Measurements from ENCODE around the gene ANKRD35.

The ANKRD35 gene

DNA sequence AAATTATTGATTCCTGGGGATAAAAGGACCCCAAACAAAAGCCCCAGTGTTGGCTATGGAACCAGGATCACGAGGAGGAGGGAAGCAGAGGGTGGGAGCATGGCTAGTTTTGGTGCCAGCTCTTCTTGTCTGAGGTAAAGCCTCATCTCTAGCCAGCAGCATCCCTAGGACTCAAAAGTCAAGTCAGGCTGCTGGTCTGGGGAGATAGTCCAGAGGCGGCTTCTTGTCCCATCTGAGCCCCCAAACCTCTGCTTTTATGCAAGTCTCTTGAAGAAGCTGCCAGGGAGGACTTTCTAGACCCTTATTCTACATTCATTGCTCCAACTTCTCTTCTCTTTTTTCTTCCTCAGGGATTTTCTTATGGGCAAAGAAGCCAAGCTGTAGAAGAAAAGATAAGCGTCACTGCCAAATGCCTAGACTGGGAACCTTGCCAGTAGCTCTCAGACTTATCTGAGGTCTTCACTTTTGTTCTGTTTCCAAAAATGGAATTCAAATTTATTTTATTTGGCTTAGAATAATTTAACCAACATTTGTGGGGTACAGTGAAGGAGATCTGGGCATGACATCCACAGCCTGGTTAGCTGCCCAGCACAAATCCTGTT is 6.9 kb upstream of the ANKRD35 start:
- DNase-seq: no peak

DNA sequence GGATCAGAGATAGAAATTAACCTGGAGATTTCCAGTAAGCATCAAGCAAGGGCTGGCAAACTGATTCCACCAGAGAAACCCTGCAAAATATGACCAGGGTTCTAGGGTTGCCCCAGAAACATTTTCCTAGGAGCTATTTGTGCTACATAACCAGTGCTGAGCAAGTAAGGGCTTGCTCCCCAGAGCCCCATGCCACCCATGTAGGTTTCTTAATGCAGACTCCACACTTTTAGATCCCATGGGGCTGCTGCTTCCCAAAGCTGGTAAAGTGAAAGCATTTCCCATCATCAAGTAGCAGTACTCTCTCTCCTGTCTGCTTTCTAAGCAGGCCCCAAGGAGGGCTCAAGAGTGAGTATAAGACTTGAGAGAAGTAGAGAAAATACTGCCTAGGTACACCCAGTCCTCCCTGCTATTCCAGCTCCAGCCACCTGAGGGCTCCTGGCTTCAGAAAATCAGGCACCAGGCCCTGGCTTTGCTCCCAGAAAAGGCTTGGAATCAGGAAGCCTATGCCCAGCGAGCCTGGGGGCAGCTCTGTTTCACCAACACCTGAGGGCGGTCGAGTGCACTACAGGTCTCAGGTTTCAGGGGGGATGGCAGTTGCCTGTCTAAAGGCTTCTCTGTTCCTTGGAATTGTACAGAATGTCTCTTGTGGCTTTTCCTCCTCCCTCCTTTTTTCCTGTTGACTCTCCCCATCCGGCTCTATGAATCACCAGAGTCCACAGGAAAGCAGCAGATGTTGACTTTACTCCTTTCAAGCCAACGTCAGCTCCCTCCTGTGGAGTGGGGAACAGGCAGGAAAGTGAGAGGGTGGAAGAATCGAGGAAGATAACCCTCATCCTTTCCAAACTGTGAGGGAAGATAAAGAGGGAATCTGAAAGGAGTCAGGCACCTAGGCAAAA is 6.2 kb upstream of the ANKRD35 start:
- DNase-seq: no peak

DNA sequence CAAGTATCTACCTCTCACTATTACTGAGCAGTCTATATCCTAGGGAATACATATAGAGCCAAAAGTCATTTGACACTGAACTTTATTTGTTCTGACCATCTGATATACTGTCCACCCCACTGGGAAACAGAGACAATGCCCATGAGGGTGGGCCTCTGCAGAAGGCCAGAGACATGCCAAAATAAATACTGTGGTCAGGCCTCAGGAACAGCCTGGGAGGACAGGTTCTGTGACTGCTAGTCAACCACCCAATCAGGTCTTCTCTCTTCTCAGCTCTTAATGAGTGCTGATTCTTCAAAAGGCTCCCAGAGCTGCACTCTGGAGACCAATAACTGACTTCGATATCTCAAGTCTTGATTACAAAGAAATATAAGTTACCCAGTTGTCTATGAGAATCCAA is 5.5 kb upstream of the ANKRD35 start:
- DNase-seq: no peak

DNA sequence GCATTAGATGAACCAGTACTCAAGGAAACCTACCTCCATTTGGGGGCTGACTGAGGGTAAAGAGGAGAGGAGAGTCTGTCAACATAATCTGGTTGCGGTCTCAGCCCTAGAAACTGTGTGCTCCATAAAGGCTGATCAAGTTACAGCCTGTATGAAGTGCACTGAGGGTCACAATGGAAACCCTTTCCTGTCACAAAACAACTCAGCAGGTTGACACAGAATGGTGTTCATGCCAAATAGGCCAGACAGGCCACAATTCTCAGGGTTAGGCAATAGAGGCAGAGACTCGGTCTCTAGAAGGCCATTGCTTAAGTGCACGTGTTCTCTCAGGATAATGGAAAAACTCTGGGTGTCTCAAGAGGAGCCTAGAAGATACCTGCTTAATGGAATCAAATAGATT is 4.1 kb upstream of the ANKRD35 start:
- DNase-seq: no peak

DNA sequence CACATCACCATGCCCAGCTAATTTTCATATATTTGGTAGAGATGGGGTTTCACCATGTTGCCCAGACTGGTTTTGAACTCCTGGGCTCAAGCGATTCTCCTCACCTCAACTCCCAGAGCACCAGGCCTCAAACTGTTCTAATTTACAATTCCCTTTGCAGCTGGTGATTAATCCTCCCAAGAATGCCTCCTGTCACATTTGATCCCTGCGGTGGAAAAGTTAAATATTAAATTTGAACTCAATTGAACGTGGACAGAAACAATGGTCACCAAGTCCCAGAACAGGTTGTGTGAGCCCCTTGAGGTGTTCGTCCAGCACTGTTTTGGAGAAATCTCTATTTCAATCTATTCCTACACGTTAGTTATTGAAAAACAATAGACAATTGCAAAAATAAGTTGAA is 2.0 kb upstream of the ANKRD35 start:
- DNase-seq: no peak

DNA sequence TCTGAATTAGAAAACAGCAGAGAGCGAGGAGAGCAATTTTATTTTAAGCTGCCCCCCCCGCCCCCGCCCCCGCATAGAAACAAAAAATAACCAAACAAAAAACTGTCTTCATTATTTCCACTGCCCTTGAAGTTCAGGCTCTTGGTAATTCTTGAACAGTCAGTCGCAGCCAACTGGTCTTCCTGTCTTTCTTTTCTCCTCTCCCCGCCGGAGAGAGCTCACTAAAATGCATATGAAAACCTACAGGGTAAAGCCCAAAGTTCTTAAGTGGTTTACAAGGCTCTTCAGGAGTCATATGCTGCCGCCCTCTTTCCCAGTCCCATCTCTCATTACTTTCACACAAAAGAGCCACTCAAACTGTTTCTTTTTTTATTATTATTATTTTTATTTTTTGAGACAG is 1.1 kb upstream of the ANKRD35 start:
- no peak for DNase-seq

DNA sequence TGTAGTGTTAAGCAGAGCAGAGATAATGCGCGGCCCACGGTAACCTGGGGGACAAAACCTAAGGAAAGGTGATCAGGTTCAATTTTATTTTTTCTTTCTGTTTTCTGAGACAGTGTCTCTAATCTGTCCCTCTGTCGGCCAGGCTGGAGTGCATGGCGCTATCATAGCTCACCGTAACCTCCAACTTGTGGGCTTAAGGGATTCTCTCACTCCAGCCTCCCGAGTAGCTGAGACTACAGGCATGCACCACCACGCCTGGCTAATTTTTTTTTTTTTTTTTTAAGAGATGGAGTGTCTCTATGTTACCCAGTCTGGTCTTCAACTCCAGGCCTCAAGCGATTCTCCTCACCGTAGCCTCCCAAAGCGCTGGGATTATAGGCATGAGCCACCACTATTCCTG is 724 bp upstream of the ANKRD35 start:
- no peak for DNase-seq

DNA sequence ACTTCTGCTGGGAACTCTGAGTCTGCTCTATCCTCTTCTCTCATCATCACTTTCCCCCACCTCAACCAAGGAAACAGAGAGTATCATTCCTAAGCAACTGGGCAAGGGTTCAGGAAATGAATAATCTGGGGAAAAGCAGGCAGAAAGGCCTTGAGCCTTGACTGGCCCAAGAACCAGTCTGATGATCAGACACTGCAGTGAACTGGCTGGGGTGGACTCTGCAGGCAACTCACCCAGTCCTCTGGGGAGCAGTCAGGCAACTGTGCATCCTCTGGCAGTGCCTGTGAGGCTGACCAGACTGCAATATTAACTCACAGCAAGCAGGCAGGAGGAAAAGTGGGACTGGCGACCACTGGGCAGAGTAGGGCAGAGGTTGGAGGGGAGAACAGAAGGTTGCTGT is 991 bp downstream of the ANKRD35 start:
- DNase-seq: no peak

DNA sequence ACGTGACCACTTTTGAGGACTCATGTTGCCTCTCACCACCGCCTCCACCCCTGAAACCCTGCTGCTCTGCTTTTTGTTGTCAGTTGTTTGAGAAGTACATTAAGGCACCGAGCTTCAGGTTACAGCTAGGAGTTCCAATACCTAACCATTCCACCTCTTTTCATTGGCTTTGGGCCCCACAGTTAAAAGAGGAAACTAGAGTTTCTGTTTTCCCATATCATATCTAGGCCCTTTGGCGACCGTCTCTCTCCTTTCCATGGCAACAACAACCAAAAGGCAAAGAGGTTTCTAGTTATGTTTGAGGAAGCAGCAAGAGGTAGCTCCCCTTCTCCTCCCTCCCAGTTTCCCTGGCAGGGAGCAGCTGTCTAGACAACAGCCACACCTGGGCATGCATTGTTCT is 5.9 kb downstream of the ANKRD35 start:
- DNase-seq: no peak

DNA sequence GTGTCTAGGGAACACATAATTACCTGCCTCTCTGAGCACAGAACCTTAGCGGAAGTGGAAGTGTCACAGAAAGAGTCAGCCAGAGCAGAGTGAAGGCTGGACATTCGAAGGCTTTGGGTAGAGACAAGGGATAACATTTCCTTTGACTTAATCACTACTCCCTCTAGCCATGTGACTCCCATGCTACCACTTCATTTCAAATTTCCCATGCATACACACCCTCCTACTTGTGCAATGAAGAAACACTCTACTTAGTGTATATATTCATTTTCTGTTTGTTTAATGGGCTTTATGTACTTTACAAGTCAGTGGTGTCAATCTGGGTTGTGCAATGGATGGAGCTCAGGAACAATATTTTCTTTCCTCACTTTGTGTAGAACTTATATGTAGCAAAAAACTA is 6.9 kb downstream of the ANKRD35 start:
- DNase-seq: no peak

DNA sequence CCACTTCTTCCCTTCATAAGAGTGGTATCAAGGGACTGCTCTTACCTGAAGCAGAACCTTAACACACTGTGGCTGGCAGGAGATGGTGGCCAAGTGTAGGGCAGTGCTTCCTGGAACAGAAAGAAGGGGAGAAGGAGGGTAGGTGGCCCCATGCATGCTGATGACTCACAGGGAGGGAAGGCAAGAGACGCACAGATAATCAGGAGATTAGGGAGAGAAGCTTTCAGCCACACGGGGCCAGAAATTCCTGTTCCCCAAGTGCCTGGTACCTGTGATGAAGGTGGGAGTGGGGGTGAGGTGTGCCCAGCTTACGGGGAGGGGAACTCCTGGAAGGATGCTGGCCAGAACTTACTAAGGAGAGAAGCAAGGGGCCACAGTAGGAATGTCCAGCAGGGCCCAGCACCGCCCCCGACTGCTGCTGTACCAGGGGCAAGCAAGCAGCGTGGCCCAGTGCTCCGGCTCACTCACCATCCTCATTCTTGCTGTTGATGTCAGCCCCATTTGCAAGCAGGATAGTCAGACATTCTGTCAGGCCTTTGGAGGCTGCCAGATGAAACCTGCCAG is 7.7 kb downstream of the ANKRD35 start:
- no peak for DNase-seq

DNA sequence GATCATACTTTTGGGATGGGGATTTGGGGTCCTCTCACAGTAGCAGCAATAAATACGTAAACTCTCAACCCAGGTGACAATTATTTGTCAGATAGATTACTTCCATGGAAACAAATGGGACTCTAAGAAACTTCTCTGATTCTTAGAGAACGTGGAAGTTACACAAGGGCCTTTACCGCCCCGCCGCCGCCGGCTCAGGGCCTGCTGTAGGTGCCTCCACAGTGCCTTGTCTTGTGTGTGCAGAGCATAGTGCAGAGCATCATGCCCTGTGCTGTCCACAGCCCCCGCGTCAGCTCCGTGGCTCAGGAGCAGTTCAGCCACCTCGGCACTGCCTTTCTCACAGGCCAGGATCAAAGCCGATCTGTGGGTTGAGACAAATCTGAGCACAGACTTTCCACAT is 11.0 kb downstream of the ANKRD35 start:
- no peak for DNase-seq

DNA sequence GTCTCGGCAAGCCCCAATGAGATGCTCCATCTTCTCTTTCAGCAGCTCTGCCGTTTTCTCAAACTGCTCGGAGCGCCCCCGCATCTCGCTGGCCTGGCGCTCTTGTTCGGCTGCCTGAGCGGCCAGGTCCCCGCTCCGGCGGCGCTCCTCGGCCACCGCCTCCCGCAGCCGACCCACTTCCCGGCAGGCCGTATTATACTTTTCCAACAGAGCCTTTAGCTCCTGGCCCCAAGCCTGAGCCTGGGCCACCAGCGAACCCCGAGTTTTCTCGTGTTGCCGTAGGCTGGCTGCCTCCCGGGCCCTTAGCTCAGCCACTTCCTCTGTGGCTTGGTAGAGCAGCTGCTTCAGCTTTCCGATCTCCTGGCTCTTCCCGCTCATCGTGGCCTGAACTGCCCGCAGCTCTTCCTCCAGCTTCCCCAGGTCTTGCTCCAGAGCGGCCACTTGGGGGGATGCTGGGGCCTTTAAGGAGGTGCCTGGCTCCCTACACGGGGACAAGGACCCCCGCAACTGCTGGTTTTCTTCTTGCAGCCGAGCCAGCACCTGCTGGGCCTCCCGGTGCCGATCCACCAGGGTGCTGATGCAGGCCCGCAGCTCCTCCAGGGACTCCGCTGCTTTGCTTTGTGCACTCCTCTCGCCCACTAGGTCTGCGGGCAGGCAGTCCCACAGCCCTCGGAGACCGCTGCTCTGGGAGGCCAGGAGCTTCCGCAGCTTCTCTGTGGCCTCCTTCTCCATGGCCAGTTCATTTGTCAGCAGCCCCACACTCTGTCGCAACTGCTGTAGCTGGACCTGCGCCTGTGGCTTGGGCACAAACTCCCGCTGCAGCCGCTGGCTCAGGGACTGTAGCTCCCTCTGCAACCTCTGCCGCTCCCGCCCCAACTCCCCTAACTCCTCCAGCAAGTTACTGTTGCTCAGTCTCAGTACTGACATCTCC is 13.4 kb downstream of the ANKRD35 start:
- no peak for DNase-seq

DNA sequence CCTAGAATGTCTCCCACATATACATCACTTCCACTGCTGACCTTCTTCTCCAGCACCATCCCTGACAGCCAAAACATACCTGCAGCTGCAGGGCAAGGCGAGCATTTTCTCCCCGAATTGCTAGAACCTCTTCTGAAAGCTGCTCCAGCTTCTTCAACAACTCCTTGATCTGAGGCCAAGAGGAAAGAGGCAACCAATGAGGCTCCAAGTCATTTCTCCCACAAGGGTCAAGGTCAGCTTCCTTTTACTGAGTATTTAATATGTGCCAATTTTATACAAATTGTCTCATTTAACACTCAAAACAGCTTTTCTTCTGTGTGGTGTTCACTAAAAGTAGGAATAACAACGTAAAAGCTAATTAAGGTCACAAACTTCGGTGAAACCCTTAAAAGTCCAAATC is 17.4 kb downstream of the ANKRD35 start:
- DNase-seq: no peak

DNA sequence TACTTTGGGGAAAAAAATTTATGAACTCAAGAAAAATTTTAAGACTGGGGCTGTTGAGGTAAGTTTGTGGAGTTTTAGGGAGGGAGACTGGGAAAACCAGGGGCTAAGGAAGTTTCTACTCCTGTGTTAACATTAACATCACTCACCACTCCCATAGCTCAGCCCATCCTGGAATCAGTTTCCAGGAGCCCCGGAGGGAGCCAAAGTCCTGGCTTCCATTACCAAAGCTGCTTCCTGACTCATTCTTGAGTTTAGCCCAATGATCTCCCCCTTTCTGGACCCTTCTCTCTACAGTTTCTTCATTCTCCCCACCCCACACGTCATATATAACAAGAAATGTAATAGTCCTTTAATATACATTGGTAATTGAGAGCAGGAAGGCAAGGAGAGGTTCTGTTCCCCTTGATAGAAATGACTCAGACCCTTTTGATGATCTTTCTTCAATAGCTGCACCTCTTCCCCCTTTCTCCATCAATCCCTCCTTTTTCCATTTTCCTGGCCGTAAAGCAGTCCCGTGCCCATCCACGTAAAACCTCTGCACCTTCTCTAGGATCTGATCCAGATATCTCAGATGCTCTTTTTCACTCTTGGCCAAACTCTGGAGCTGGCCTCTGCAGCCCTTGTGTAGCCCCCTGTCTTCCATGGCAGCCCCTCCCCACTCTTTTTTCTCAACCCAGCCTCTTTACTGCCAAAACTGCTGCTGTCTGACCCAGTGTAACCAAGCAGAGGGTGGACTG is 22.2 kb downstream of the ANKRD35 start:
- DNase-seq: no peak

DNA sequence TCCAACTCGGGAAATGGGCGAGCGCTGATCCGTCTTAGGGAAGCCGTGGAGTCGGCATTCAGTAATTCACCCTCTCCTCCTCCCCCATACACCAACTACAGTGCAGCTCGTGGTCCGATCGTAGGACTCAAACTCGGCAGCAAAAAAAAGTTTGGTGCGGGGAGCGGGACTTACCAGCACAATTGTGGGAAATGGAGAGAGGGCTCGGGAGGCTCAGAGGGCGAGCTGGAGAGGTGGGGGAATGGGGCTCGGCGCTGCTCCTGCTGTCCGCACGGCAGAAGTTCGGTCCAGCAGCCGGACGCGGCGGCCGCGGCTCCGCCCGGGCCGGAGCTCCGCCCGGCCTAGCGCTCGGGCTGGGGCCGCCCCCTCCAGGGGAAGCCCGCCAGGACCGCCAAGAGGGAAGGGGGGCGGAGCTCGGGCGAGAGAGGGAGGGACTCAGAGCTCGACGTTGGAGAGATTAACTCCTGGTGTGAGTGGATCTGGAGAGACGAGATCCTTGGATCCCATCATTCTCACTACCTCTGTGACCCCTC is 26.1 kb downstream of the ANKRD35 start:
- DNase-seq: peak; percentile 58

DNA sequence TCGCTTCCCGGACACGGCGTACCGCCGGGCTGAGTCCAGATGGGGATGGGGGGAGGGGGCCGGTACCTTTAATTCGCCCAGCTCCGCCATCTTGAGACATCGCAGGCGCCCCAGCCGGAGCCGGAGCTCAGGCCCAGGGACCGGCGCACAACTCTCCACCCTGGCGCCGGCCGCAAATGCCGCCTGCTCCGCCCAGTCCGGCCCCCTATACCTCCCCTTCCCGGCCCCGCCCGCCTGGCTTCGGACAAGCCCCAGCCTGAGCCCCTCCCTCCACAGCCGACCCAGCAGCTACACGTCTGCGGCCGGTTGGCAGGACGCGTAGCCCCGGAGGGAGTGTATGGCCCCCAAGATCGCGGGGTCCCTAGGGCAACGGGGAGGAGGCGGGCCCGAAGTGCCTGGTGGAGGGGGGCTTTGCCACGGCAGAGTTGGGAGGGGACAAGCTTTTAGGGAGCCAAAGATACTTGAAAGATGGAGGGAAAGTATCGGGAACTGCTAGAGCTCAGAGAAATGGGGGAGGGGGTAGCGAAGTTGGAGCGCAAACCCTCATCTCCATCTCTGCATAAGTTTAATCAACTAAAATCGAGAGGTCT is 26.7 kb downstream of the ANKRD35 start, which contains the start of gene PIAS3:
TSS of gene PIAS3 (minus strand) at position 181 of the 590 bp plus-strand sequence. CDS start at position 90, 91 bp downstream.
- DNase-seq: no peak

DNA sequence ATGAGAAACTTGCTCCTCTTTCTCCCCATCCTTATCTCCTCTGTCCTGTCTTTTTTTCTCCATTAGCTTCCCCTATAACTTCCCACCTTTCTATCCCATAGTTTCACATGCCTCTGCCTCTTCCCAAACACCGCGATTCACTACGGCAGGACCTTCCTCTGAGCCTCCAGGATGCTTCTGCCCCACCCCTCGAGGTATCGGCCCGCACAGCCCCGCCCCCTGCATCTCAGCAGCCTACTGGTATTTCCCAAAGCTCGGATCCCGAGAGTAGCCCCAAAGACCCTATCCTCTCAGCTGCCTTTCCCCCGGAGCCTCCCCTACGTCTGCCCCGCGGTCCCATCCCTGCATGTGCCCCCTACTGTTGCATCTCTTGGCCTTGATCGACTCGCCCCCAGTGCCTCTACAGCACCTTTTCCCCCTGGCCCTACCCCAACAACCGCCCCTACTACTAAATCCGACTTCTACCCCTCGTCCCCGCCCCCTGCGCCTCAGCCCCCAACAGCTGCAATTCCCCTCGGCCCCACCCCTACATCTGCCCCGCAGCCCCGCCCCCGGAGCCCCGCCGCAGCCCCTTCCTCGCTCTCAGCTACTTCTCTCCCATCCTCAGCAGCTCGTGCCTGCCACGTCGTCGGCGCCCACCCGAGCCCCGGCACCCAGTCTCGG is 27.3 kb downstream of the ANKRD35 start:
- DNase-seq: no peak

DNA sequence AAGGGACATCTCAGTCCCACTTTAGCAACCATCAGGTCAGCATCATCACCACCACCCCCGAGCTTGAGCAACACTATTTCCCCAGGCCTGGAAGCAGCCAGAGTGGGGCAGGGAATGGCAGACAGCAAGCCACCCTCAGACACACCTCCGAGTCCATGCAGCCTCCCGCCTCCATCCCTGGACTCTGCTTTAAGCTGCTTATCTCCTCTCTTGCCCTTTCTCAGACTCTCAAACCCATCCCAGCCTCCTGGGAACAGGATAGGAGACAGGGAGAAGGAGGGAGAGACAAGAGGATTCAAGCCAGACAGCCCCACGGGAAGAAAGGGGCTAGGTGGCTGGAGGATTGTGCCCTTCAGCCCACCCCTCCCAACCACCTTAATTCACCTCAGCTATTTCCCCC is 28.5 kb downstream of the ANKRD35 start:
- no peak for DNase-seq

DNA sequence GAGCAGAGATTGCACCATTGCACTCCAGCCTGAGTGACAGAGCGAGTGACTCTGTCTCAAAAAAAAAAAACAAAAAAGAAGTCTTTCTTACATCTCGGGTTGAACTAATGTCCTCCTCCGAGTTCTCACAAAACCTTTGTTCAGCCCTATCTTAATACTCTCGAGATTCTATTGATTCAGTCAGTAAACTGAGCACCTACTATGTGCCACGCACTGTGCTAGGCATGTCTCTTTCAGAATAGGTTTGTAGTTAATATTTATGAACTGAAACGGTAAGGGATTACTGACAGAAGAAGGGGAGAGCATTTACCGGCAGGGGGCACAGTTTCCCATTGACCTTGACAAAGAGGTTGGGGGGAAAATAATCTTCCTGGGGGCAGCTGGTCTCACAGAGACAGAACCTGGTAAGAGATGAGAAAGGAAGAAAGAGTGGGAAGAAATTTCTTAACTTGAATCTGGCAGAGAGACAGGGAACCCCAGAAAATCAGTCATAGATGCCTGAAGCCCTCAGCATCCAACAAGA is 30.2 kb downstream of the ANKRD35 start:
- DNase-seq: no peak
